ENCODE measurements around the gene KRTAP6-2. TPM values are rescaled to one million over a fixed set of nuclear protein-coding genes. Genes with fewer than 3 reads are reported as not detected.

The KRTAP6-2 gene
- total and polyA plus RNA-seq, 4 experiments from 2014 or later = not detected

DNA sequence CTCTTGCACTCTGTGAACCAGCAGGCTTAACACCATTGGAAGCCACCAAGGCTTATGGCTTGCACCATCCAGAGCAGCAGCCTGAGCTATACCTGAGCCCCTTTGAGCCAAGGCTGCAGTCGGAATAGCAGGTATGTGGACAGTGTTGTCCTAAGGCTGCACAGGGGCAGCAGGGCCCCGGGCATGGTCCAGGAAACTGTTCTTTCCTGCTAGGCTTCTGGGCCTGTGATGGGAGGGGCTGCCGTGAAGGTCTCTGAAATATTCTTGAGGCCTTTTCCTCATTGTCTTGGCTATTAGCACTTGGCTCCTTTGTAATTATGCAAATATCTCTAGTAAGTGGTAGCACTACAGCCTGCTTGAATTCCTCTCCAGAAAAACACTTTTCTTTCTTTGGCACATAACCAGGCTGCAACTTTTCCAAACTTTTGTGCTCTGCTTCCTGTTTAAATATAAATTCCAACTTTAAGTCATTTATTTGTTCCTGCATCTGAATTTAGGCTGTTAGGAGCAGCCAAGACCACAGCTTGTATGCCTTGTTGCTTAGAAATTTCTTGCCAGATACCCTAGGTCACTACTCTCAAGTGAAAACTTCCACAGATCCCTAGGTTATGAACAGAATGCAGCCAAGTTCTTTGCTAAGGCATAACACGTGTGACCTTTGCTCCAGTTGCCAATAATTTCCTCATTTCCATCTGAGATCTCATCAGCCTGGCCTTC is 26.9 kb upstream of the KRTAP6-2 start:
- Mint-ChIP-seq H3K4me3 (no peak overlapping the region), H3K9me3 (peaks cover 0 to 6% (median 0%) of the 10 kb centered on the region in 8 donors), H3K27me3 (no peaks in the 10 kb centered on the region), H3K4me1 (no peaks in the 10 kb centered on the region), H3K36me3 (no peaks in the 10 kb centered on the region), H3K27ac (no peak overlapping the region)
- DNase-seq = peak in 1 of 5 donors; percentile 29
- CTCF ChIA-PET (ENCODE audit: partially characterized antibody) = no interaction called here
- Histone ChIP-seq H3K4me1 (ENCODE audit: insufficient read depth, low read length) (no peaks in the 10 kb centered on the region), H3K9me3 (ENCODE audit: control insufficient read depth in 1 of 2, low read length in 2 of 2) (no peaks in the 10 kb centered on the region), H3K36me3 (ENCODE audit: insufficient read depth, low read length) (no peaks in the 10 kb centered on the region), H3K27ac (ENCODE audit: low read depth, low read length) (no peak overlapping the region), H3K4me3 (ENCODE audit: low read length in 2 of 2) (no peak overlapping the region), H3K27me3 (ENCODE audit: insufficient read depth, low read length) (no peaks in the 10 kb centered on the region)
- POLR2A ChIA-PET (ENCODE audit: partially characterized antibody) = no interaction called here
- intact Hi-C loops (cut with micrococcal nuclease) = no loop called here

DNA sequence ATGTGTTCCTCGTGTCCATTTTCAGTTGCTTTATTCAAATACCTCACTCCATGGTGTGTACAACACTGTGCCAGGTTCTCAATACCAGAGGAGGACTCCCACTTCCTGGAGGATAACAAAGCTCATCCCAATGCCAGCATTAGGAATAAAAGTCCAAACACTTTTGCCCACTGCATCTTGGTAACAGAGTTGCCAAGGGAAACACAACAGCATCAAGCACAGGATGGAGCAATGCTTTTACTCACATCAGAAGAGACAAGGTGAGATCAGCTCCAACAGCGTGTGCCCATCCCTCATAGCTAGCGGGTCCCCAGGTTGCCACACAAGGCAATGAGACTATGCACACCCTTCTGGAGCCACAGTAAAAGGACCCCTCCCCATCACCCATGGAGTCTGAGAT is 24.7 kb upstream of the KRTAP6-2 start:
- Mint-ChIP-seq H3K4me1 (no peaks in the 10 kb centered on the region), H3K4me3 (no peak overlapping the region), H3K27ac (no peak overlapping the region), H3K9me3 (peaks cover 0 to 6% (median 0%) of the 10 kb centered on the region in 8 donors), H3K27me3 (no peaks in the 10 kb centered on the region), H3K36me3 (no peaks in the 10 kb centered on the region)
- H3K4me1 ChIP-seq (ENCODE audit: insufficient read depth, low read length) = no peaks in the 10 kb centered on the region
- no peak overlapping the region for H3K4me3 ChIP-seq (ENCODE audit: low read length in 2 of 2)
- no peak for DNase-seq
- ChIA-PET POLR2A (ENCODE audit: partially characterized antibody) (no interaction called here), CTCF (ENCODE audit: partially characterized antibody) (no interaction called here)
- H3K27ac ChIP-seq (ENCODE audit: low read depth, low read length) = no peak overlapping the region
- H3K9me3 ChIP-seq (ENCODE audit: control insufficient read depth in 1 of 2, low read length in 2 of 2) = no peaks in the 10 kb centered on the region
- no peaks in the 10 kb centered on the region for H3K27me3 ChIP-seq (ENCODE audit: insufficient read depth, low read length)
- H3K36me3 ChIP-seq (ENCODE audit: insufficient read depth, low read length) = no peaks in the 10 kb centered on the region
- intact Hi-C loops (cut with micrococcal nuclease) = no loop called here

DNA sequence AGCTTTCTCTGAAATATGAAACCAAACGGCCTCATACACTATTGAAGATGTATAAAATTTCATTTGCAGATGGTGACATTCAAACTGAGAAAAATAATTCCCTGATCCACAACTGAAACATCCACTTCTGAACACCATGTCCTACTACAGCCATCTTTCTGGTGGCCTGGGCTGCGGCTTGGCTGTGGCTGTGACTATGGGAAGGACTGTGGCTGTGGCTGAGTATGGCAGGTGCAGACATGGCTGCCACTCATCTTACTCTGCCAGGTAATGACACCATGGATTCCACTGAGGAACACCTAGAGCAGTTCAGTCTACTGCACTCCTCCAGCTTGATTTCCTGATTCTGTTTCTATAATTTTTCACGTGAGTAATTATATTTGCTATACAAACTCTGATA is 21.8 kb upstream of the KRTAP6-2 start, which contains the start of gene KRTAP20-4:
Gene KRTAP20-4 (plus strand): TSS at position 106 of the 400 bp plus-strand sequence.
- Histone ChIP-seq H3K27me3 (ENCODE audit: insufficient read depth, low read length) (no peaks in the 10 kb centered on the region), H3K9me3 (ENCODE audit: control insufficient read depth in 1 of 2, low read length in 2 of 2) (no peaks in the 10 kb centered on the region), H3K4me3 (ENCODE audit: low read length in 2 of 2) (no peak within 1 kb of the TSS), H3K4me1 (ENCODE audit: insufficient read depth, low read length) (no peaks in the 10 kb centered on the region), H3K36me3 (ENCODE audit: insufficient read depth, low read length) (no peaks in the 10 kb centered on the region), H3K27ac (ENCODE audit: low read depth, low read length) (no peak within 1 kb of the TSS)
- peaks cover 0 to 3% (median 0%) of the 10 kb centered on the region in 8 donors for H3K9me3 Mint-ChIP-seq
- ChIA-PET CTCF (ENCODE audit: partially characterized antibody) (no interaction called here), POLR2A (ENCODE audit: partially characterized antibody) (no interaction called here)
- no peak within 1 kb of the TSS for H3K27ac Mint-ChIP-seq
- H3K27me3 Mint-ChIP-seq = peaks cover 0 to 2% of the 10 kb centered on the region in 2 donors
- DNase-seq = no peak
- H3K4me1 Mint-ChIP-seq = no peaks in the 10 kb centered on the region
- no peak within 1 kb of the TSS for H3K4me3 Mint-ChIP-seq
- intact Hi-C loops (cut with micrococcal nuclease) = no loop called here
- H3K36me3 Mint-ChIP-seq = no peaks in the 10 kb centered on the region

DNA sequence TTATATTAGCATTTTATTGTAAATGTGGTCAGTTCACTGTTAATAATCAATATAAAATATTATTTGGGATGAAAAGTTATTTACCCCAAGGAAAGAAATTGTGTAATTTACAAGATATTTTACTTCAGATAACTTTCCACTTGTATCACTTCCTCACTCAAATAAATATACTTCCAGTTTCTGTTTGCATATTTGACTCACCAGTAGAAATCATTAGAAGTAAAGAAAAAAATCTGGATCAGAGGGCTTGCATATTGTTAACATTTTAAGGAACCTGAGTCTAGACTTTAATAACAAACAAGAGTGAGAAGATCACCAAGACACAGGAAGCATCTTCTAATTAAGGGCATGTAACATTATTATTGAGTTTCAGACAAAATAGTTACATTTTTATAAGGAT is 21.4 kb upstream of the KRTAP6-2 start:
- Histone ChIP-seq H3K4me1 (ENCODE audit: insufficient read depth, low read length) (no peaks in the 10 kb centered on the region), H3K27me3 (ENCODE audit: insufficient read depth, low read length) (no peaks in the 10 kb centered on the region), H3K27ac (ENCODE audit: low read depth, low read length) (no peak overlapping the region), H3K4me3 (ENCODE audit: low read length in 2 of 2) (no peak overlapping the region), H3K36me3 (ENCODE audit: insufficient read depth, low read length) (no peaks in the 10 kb centered on the region), H3K9me3 (ENCODE audit: control insufficient read depth in 1 of 2, low read length in 2 of 2) (no peaks in the 10 kb centered on the region)
- H3K4me3 Mint-ChIP-seq = no peak overlapping the region
- CTCF ChIA-PET (ENCODE audit: partially characterized antibody) = no interaction called here
- H3K27me3 Mint-ChIP-seq = peaks cover 0 to 2% of the 10 kb centered on the region in 2 donors
- POLR2A ChIA-PET (ENCODE audit: partially characterized antibody) = no interaction called here
- DNase-seq = no peak
- no peak overlapping the region for H3K27ac Mint-ChIP-seq
- H3K36me3 Mint-ChIP-seq = no peaks in the 10 kb centered on the region
- H3K9me3 Mint-ChIP-seq = peaks cover 0 to 3% (median 0%) of the 10 kb centered on the region in 8 donors
- no peaks in the 10 kb centered on the region for H3K4me1 Mint-ChIP-seq
- intact Hi-C loops (cut with micrococcal nuclease) = no loop called here

DNA sequence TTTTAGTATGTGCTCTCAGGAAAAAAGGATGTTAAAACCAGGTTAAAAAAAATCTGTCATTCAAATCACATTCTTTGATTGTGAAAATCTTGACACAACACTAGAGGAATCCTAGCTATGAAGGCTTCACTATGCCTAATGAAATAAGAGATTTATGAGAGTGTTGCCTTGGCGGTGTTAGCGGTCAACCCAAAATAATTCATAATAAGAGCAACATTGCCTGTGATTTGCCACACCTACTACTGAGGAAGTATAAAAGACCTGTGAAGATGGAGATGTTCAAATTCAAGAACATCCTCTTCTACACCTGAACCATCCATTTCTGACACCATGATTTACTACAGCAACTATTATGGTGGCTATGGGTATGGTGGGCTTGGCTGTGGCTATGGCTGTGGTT is 17.4 kb upstream of the KRTAP6-2 start, which contains the start of gene KRTAP20-1:
Gene KRTAP20-1 (plus strand): TSS at position 301 of the 400 bp plus-strand sequence. CDS start 30 bp downstream, at position 331.
- Histone ChIP-seq H3K27me3 (ENCODE audit: insufficient read depth, low read length) (no peaks in the 10 kb centered on the region), H3K9me3 (ENCODE audit: control insufficient read depth in 1 of 2, low read length in 2 of 2) (no peaks in the 10 kb centered on the region), H3K27ac (ENCODE audit: low read depth, low read length) (no peak within 1 kb of the TSS), H3K4me3 (ENCODE audit: low read length in 2 of 2) (no peak within 1 kb of the TSS), H3K36me3 (ENCODE audit: insufficient read depth, low read length) (no peaks in the 10 kb centered on the region), H3K4me1 (ENCODE audit: insufficient read depth, low read length) (no peaks in the 10 kb centered on the region)
- H3K27ac Mint-ChIP-seq = no peak within 1 kb of the TSS
- H3K4me3 Mint-ChIP-seq = no peak within 1 kb of the TSS
- POLR2A ChIA-PET (ENCODE audit: partially characterized antibody) = no interaction called here
- intact Hi-C loops (cut with micrococcal nuclease) = no loop called here
- peaks cover 0 to 3% (median 0%) of the 10 kb centered on the region in 8 donors for H3K9me3 Mint-ChIP-seq
- CTCF ChIA-PET (ENCODE audit: partially characterized antibody) = no interaction called here
- peaks cover 0 to 2% of the 10 kb centered on the region in 2 donors for H3K27me3 Mint-ChIP-seq
- DNase-seq = no peak
- H3K4me1 Mint-ChIP-seq = no peaks in the 10 kb centered on the region
- no peaks in the 10 kb centered on the region for H3K36me3 Mint-ChIP-seq

DNA sequence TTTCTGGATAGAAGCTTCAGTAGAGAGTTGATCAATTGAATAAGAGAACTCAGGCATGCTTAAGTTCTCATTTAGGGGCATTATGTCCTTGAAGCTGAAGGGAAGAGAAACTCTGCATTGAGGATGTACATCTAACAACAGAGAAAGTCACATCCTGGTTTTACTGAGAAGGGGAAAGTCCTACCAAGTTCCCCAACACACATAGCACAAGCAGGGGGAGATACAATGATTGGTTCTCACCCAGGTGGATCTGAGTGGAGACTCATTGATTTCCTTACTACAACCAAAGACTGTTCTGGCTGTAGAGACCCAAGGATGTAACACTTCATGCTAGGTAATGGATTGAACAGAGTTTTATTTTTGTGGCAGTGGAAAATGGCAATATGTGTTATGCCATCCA is 16.5 kb upstream of the KRTAP6-2 start:
- Mint-ChIP-seq H3K27me3 (peaks cover 0 to 2% of the 10 kb centered on the region in 2 donors), H3K4me3 (no peak overlapping the region), H3K36me3 (no peaks in the 10 kb centered on the region), H3K27ac (no peak overlapping the region), H3K9me3 (peaks cover 0 to 6% (median under 1%) of the 10 kb centered on the region in 8 donors), H3K4me1 (no peaks in the 10 kb centered on the region)
- intact Hi-C loops (cut with micrococcal nuclease) = no loop called here
- H3K27ac ChIP-seq (ENCODE audit: low read depth, low read length) = no peak overlapping the region
- ChIA-PET CTCF (ENCODE audit: partially characterized antibody) (no interaction called here), POLR2A (ENCODE audit: partially characterized antibody) (no interaction called here)
- no peaks in the 10 kb centered on the region for H3K9me3 ChIP-seq (ENCODE audit: control insufficient read depth in 1 of 2, low read length in 2 of 2)
- no peak overlapping the region for H3K4me3 ChIP-seq (ENCODE audit: low read length in 2 of 2)
- H3K36me3 ChIP-seq (ENCODE audit: insufficient read depth, low read length) = no peaks in the 10 kb centered on the region
- H3K27me3 ChIP-seq (ENCODE audit: insufficient read depth, low read length) = no peaks in the 10 kb centered on the region
- H3K4me1 ChIP-seq (ENCODE audit: insufficient read depth, low read length) = no peaks in the 10 kb centered on the region
- DNase-seq = no peak

DNA sequence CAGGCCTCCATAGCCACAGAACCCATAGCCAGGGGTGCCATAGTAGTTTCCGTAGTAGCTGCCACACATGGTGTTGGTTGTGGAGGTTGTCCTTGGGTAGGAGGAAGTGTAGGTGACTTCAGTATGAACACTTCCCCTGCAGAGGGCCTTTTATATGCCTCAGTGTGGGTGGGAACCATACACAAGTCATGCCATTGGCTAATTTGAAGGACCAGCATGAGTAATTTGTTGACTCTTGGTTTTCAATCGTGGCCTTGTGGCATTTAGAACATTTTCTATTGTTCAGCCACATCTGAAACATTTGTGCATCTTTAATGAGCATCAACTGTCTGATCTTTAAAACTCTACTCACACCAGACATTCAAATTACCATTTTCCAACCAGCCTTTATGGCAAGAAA is 15.1 kb upstream of the KRTAP6-2 start, which contains the start of gene KRTAP6-1:
Gene KRTAP6-1 (minus strand): TSS at position 95 of the 400 bp plus-strand sequence. CDS start 26 bp downstream, at position 69.
- ChIA-PET CTCF (ENCODE audit: partially characterized antibody) (no interaction called here), POLR2A (ENCODE audit: partially characterized antibody) (no interaction called here)
- Mint-ChIP-seq H3K27me3 (peaks cover 0 to 2% of the 10 kb centered on the region in 2 donors), H3K9me3 (peaks cover 0 to 6% (median under 1%) of the 10 kb centered on the region in 8 donors), H3K4me3 (no peak within 1 kb of the TSS), H3K4me1 (no peaks in the 10 kb centered on the region), H3K36me3 (no peaks in the 10 kb centered on the region), H3K27ac (no peak within 1 kb of the TSS)
- intact Hi-C loops (cut with micrococcal nuclease) = no loop called here
- no peak for DNase-seq
- Histone ChIP-seq H3K27ac (ENCODE audit: low read depth, low read length) (no peak within 1 kb of the TSS), H3K4me1 (ENCODE audit: insufficient read depth, low read length) (no peaks in the 10 kb centered on the region), H3K9me3 (ENCODE audit: control insufficient read depth in 1 of 2, low read length in 2 of 2) (no peaks in the 10 kb centered on the region), H3K36me3 (ENCODE audit: insufficient read depth, low read length) (no peaks in the 10 kb centered on the region), H3K4me3 (ENCODE audit: low read length in 2 of 2) (no peak within 1 kb of the TSS), H3K27me3 (ENCODE audit: insufficient read depth, low read length) (no peaks in the 10 kb centered on the region)

Data from CD4-positive, alpha-beta memory T cell (primary cell).